ENCODE measurements around the gene PNMA1. TPM values are rescaled to one million over a fixed set of nuclear protein-coding genes. Genes with fewer than 3 reads are reported as not detected.

Gene PNMA1
- total and polyA plus RNA-seq, 9 of the 15 experiments (the other 6 are each of a cell fraction or from before 2014, with no cell fraction given): 1.7 to 26.4 (median 8.7) TPM

DNA sequence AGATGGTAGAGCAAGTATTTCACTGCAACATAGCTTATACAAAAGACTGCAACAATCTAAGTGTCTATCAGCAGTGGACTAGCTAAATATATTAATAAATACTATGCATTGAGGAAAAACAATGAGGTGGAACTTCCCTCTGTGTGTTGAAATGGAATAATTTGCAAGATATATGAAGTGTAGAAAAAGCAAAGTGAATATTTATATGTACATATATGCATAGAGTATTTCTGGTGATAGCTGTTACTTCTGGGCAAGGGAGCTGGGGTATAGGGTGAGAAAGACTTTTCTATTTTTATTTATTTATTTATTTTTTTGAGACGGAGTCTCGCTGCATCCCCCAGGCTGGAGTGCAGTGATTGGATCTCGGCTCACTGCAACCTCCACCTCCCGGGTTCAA is 35.5 kb downstream of the PNMA1 start:
- no TSS peak for BruUV-seq (replicated peaks)
- in situ Hi-C loops (cut with MboI) (no loop called here), intact Hi-C loops (cut with micrococcal nuclease) (no loop called here)

More for the DNA sequence above, 35.5 kb downstream of the PNMA1 start:
- Histone ChIP-seq H3K4me1 (replicated peaks in 1 of 2; ENCODE audit: control insufficient read depth in 2 of 2, insufficient read depth in 2 of 2, low read length in 2 of 2) (no peaks in the 10 kb centered on the region), H4K20me1 (replicated peaks; ENCODE audit: control insufficient read depth, insufficient read depth, low read length) (no peaks in the 10 kb centered on the region), H3K27ac (ENCODE audit: extremely low read depth, low read depth, low read length) (no peak overlapping the region), H3K9me1 (ENCODE audit: control insufficient read depth, insufficient read depth, low read length) (no peaks in the 10 kb centered on the region), H3K9me3 (replicated peaks; ENCODE audit: control insufficient read depth, insufficient read depth, low read depth, low read length) (no peaks in the 10 kb centered on the region), H3K9ac (ENCODE audit: insufficient read depth in 1 of 2, low read depth in 2 of 2, low read length in 2 of 2) (no peak overlapping the region), H3K79me2 (ENCODE audit: control insufficient read depth, insufficient read depth, low read length) (no peaks in the 10 kb centered on the region), H3K4me2 (ENCODE audit: insufficient read depth, low read length) (no peak overlapping the region), H3K36me3 (ENCODE audit: control insufficient read depth, insufficient read depth, low read length) (no peaks in the 10 kb centered on the region), H3K4me3 (no peak overlapping the region), H2AFZ (ENCODE audit: low read depth, low read length) (no peak overlapping the region), H3K27me3 (ENCODE audit: control insufficient read depth in 2 of 2, insufficient read depth in 2 of 2, low read length in 2 of 2) (no peaks in the 10 kb centered on the region)
- no peak for ATAC-seq
- no peak for FAIRE-seq
- WGBS (ENCODE audit: insufficient coverage, low coverage, missing lambda C conversion rate): 50% methylated on average over 1 of the region's 4 CpGs
- ChIA-PET CTCF (ENCODE audit: low intra/inter-chr PET ratio) (no interaction called here), POLR2A (no interaction called here)
- TF ChIP-seq MED1 (CRISPR knock-in tag; IDR thresholded peaks at IDR 0.05; ENCODE audit: borderline replicate concordance) (no peak), KDM4B (IDR thresholded peaks at IDR 0.05; ENCODE audit: borderline replicate concordance in 2 of 2, low read depth in 1 of 2) (no peak), TGIF2 (CRISPR knock-in tag; IDR thresholded peaks at IDR 0.05) (no peak), RBFOX2 (IDR thresholded peaks at IDR 0.05; ENCODE audit: low read depth, low read length) (no peak), POLR2G (IDR thresholded peaks at IDR 0.05; ENCODE audit: low read depth, low read length) (no peak), PML (IDR thresholded peaks at IDR 0.05; ENCODE audit: low read length) (no peak), CHCHD3 (CRISPR knock-in tag; IDR thresholded peaks at IDR 0.05) (no peak), SMARCC2 (IDR thresholded peaks at IDR 0.05; ENCODE audit: low read depth) (no peak), SOX6 (IDR thresholded peaks at IDR 0.05) (no peak), MTA3 (IDR thresholded peaks at IDR 0.05; ENCODE audit: borderline replicate concordance) (no peak), U2AF1 (optimal IDR thresholded peaks at IDR 0.05; ENCODE audit: low read depth, low read length) (no peak)
- TF ChIP-seq, protein P1, sequence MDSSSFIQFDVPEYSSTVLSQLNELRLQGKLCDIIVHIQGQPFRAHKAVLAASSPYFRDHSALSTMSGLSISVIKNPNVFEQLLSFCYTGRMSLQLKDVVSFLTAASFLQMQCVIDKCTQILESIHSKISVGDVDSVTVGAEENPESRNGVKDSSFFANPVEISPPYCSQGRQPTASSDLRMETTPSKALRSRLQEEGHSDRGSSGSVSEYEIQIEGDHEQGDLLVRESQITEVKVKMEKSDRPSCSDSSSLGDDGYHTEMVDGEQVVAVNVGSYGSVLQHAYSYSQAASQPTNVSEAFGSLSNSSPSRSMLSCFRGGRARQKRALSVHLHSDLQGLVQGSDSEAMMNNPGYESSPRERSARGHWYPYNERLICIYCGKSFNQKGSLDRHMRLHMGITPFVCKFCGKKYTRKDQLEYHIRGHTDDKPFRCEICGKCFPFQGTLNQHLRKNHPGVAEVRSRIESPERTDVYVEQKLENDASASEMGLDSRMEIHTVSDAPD (CRISPR knock-in tag; IDR thresholded peaks at IDR 0.05): no peak
- no peak for DNase-seq (ENCODE audit: extremely low read depth in 1 of 4, low spot score in 3 of 4)
